Measurements from ENCODE around the gene FGGY.

DNA sequence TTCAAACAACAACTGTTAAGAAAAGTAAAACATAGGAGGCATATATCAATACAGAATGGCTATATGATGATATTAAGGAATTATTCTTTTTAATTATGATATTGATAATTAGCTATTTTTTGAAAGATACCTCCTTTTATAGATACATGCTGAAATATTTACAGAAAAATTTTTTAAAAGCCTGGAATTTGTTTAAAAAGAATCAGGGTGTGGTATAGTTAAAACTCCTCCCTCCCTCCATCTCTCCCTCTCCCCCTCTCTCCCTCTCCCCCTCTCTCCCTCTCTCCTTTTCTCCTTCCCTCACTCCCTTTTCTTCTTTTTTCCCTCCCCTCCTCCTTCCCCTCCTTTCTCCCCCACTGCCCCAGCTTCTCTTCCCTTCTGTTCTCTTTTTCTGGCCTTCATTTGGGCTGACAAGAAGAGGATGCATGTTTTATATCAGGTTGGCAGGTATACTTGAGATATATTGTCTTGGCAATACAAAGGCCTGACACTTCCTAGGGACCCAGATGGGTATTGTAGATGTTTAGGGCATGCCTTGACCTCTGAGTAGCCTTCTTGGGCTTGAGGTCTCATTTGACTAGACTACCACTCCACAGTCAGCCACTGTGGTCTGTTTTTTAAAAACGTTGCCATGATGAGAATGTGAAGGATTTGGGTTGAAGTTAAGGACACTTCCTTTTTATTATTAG lies 124.5 kb downstream of the FGGY start:
- TF ChIP-seq, protein P1, sequence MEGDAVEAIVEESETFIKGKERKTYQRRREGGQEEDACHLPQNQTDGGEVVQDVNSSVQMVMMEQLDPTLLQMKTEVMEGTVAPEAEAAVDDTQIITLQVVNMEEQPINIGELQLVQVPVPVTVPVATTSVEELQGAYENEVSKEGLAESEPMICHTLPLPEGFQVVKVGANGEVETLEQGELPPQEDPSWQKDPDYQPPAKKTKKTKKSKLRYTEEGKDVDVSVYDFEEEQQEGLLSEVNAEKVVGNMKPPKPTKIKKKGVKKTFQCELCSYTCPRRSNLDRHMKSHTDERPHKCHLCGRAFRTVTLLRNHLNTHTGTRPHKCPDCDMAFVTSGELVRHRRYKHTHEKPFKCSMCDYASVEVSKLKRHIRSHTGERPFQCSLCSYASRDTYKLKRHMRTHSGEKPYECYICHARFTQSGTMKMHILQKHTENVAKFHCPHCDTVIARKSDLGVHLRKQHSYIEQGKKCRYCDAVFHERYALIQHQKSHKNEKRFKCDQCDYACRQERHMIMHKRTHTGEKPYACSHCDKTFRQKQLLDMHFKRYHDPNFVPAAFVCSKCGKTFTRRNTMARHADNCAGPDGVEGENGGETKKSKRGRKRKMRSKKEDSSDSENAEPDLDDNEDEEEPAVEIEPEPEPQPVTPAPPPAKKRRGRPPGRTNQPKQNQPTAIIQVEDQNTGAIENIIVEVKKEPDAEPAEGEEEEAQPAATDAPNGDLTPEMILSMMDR (IDR thresholded peaks at IDR 0.05) = no peak
- no peak for TF ChIP-seq EZH2 (IDR thresholded peaks at IDR 0.05)

Measured in neural progenitor cell (in vitro differentiated cells).